Measurements from ENCODE around the gene C1orf35. TPM values are rescaled to one million over a fixed set of nuclear protein-coding genes. Genes with fewer than 3 reads are reported as not detected.

The C1orf35 gene
- total and polyA plus RNA-seq, 9 of the 15 experiments (the other 6 are each of a cell fraction or from before 2014, with no cell fraction given) = 3.2 to 48.7 (median 12.5) TPM

DNA sequence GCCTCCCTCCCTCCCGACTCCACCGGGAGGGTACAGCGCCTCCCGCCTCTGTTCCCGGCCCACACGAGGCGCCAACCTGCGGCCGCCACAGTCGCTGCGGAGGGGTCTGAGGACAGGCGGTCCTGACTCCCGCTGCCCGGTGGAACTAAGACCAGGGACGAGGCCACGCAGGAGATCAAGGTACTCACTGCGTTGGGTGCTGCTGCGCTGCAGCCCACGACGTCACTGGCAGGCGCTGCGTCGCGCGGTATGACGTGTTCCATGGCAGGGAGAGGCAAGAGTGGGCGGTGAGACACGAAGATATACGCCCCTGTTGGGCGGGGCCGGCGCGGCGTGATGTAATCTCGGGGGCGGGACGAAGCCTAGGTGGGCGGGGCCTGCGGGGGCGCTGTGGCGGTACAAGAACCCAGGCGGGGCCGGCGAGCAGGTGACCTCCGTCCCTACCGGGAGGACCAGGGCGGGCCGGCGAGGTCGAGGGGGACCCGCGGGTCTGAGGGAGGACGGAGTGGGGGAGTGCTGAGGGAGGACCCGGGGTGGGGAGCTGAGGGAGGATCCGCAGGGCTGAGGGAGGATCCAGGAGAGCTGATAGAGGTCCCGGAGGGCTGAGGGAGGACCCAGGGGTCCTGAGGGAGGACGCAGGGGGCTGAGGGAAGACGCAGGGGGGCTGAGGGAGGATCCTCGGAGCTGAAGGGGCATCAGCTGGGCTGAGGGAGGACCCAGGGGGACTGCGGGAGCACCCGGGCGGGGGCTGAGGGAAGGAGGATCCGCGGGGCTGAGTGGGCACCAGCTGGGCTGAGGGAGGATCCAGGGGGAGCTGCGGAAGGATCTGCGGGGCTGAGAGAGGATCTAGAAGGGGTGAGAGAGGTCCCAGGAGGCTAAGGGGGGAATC, 6.2 kb upstream of the C1orf35 start, which contains the start of gene MRPL55 (continued):
- TF ChIP-seq ATF1 (CRISPR knock-in tag; IDR thresholded peaks at IDR 0.05) (peak; percentile 100), ATF1 (tag; IDR thresholded peaks at IDR 0.05) (peak; percentile 100), BRF1 (IDR thresholded peaks at IDR 0.05; ENCODE audit: borderline replicate concordance, extremely low read depth, insufficient read length) (no peak), ZNF740 (CRISPR knock-in tag; IDR thresholded peaks at IDR 0.05) (peak; percentile 60; the same call in 1 of the 2 replicates), ZNF740 (tag; IDR thresholded peaks at IDR 0.05) (no peak), RBBP5 (IDR thresholded peaks at IDR 0.05; ENCODE audit: borderline replicate concordance, insufficient read depth, low read length, poor library complexity, severe bottlenecking) (peak; percentile 90), TSHZ1 (CRISPR knock-in tag; IDR thresholded peaks at IDR 0.05) (no peak), TCF3 (CRISPR knock-in tag; IDR thresholded peaks at IDR 0.05) (0 out of 2 replicates have a peak, but pooled peaks have one; percentile 7), THRB (CRISPR knock-in tag; conservative IDR thresholded peaks at IDR 0.05) (peak; percentile 52; the same call in 1 of the 2 replicates), FOXM1 (IDR thresholded peaks at IDR 0.05; ENCODE audit: low read depth) (no peak), FOXM1 (CRISPR knock-in tag; IDR thresholded peaks at IDR 0.05; ENCODE audit: low read depth) (peak; percentile 72; the same call in 1 of the 2 replicates), DPF2 (IDR thresholded peaks at IDR 0.05) (peak; percentile 64; the same call in 1 of the 2 replicates), HDAC1 (IDR thresholded peaks at IDR 0.05) (peak in 1 of 2 experiments; percentile 94; a peak in 3 of 4 replicates), MXI1 (IDR thresholded peaks at IDR 0.05; ENCODE audit: low read depth, low read length) (peak; percentile 73; the same call in 1 of the 2 replicates), EGR1 (conservative IDR thresholded peaks at IDR 0.05) (peak; percentile 99)
- TF ChIP-seq, protein P1, sequence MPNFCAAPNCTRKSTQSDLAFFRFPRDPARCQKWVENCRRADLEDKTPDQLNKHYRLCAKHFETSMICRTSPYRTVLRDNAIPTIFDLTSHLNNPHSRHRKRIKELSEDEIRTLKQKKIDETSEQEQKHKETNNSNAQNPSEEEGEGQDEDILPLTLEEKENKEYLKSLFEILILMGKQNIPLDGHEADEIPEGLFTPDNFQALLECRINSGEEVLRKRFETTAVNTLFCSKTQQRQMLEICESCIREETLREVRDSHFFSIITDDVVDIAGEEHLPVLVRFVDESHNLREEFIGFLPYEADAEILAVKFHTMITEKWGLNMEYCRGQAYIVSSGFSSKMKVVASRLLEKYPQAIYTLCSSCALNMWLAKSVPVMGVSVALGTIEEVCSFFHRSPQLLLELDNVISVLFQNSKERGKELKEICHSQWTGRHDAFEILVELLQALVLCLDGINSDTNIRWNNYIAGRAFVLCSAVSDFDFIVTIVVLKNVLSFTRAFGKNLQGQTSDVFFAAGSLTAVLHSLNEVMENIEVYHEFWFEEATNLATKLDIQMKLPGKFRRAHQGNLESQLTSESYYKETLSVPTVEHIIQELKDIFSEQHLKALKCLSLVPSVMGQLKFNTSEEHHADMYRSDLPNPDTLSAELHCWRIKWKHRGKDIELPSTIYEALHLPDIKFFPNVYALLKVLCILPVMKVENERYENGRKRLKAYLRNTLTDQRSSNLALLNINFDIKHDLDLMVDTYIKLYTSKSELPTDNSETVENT (CRISPR knock-in tag; IDR thresholded peaks at IDR 0.05) = 0 out of 2 replicates have a peak, but pooled peaks have one; percentile 15
- TF ChIP-seq, protein P2, sequence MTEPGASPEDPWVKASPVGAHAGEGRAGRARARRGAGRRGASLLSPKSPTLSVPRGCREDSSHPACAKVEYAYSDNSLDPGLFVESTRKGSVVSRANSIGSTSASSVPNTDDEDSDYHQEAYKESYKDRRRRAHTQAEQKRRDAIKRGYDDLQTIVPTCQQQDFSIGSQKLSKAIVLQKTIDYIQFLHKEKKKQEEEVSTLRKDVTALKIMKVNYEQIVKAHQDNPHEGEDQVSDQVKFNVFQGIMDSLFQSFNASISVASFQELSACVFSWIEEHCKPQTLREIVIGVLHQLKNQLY (CRISPR knock-in tag; conservative IDR thresholded peaks at IDR 0.05) = no peak
